Measurements from ENCODE around the gene TXNRD2. TPM values are rescaled to one million over a fixed set of nuclear protein-coding genes. Genes with fewer than 3 reads are reported as not detected.
"Not testable (repeated sequence)": the region's sequence is repeated elsewhere in the genome, so short reads cannot be mapped to it uniquely, and the experiment has no call there.

The TXNRD2 gene
- total RNA-seq, 1 experiment from 2014 or later: 17.2 TPM

GRCh38 chr22:19841641-19842392 lies 99.8 kb downstream of the TXNRD2 start:
- H3K36me3 ChIP-seq: no peaks in the 10 kb centered on the region
- no peaks in the 10 kb centered on the region for H3K27me3 ChIP-seq
- H3K4me1 ChIP-seq: no peaks in the 10 kb centered on the region
- H3K4me3 ChIP-seq: no peak overlapping the region
- no peak for DNase-seq
- no peak overlapping the region for H3K27ac ChIP-seq
- no peaks in the 10 kb centered on the region for H3K9me3 ChIP-seq (replicated peaks)

- Histone ChIP-seq H3K27ac (no peak overlapping the region), H3K9me3 (replicated peaks) (no peaks in the 10 kb centered on the region), H3K4me1 (no peaks in the 10 kb centered on the region), H3K27me3 (no peaks in the 10 kb centered on the region), H3K4me3 (no peak overlapping the region), H3K36me3 (no peaks in the 10 kb centered on the region)
- no peak for DNase-seq
Observed at GRCh38 chr22:19840955-19841640, 100.5 kb downstream of the TXNRD2 start.

- Histone ChIP-seq H3K27me3 (no peaks in the 10 kb centered on the region), H3K4me3 (no peak overlapping the region), H3K4me1 (no peaks in the 10 kb centered on the region), H3K27ac (no peak overlapping the region), H3K9me3 (replicated peaks) (no peaks in the 10 kb centered on the region), H3K36me3 (no peaks in the 10 kb centered on the region)
- DNase-seq: no peak
Observed at GRCh38 chr22:19840059-19840458, 101.6 kb downstream of the TXNRD2 start.

- DNase-seq: no peak
- no peak overlapping the region for H3K27ac ChIP-seq
- H3K36me3 ChIP-seq: no peaks in the 10 kb centered on the region
- no peaks in the 10 kb centered on the region for H3K9me3 ChIP-seq (replicated peaks)
- no peaks in the 10 kb centered on the region for H3K27me3 ChIP-seq
- H3K4me1 ChIP-seq: no peaks in the 10 kb centered on the region
- H3K4me3 ChIP-seq: no peak overlapping the region
Observed at GRCh38 chr22:19837915-19838314, 103.7 kb downstream of the TXNRD2 start.

- no peak for DNase-seq
- no peaks in the 10 kb centered on the region for H3K9me3 ChIP-seq (replicated peaks)
- H3K4me3 ChIP-seq: no peak overlapping the region
- no peak overlapping the region for H3K27ac ChIP-seq
- H3K36me3 ChIP-seq: no peaks in the 10 kb centered on the region
- H3K4me1 ChIP-seq: no peaks in the 10 kb centered on the region
- no peaks in the 10 kb centered on the region for H3K27me3 ChIP-seq
Observed at GRCh38 chr22:19836512-19836911, 105.1 kb downstream of the TXNRD2 start.

GRCh38 chr22:19834599-19834998 lies 107.0 kb downstream of the TXNRD2 start:
- Histone ChIP-seq H3K4me3 (no peak overlapping the region), H3K27me3 (no peaks in the 10 kb centered on the region), H3K36me3 (no peaks in the 10 kb centered on the region), H3K9me3 (replicated peaks) (no peaks in the 10 kb centered on the region), H3K27ac (no peak overlapping the region), H3K4me1 (no peaks in the 10 kb centered on the region)
- DNase-seq: no peak

GRCh38 chr22:19833327-19833726 lies 108.3 kb downstream of the TXNRD2 start:
- not testable (repeated sequence) for H3K9me3 ChIP-seq (replicated peaks); H3K27ac ChIP-seq; H3K27me3 ChIP-seq; H3K36me3 ChIP-seq; H3K4me3 ChIP-seq; H3K4me1 ChIP-seq; DNase-seq

- Histone ChIP-seq H3K4me3 (no peak overlapping the region), H3K4me1 (no peaks in the 10 kb centered on the region), H3K9me3 (replicated peaks) (no peaks in the 10 kb centered on the region), H3K27me3 (no peaks in the 10 kb centered on the region), H3K27ac (no peak overlapping the region), H3K36me3 (0 out of 2 replicates have a peak, but pooled peaks cover 2% of the 10 kb centered on the region)
- DNase-seq: no peak
Observed at GRCh38 chr22:19832476-19833108, 109.0 kb downstream of the TXNRD2 start.

- H3K4me3 ChIP-seq; H3K36me3 ChIP-seq; H3K27me3 ChIP-seq; H3K4me1 ChIP-seq; H3K27ac ChIP-seq; DNase-seq; H3K9me3 ChIP-seq (replicated peaks): not testable (repeated sequence)
Observed at GRCh38 chr22:19831979-19832378, 109.6 kb downstream of the TXNRD2 start.

GRCh38 chr22:19831016-19831415 lies 110.6 kb downstream of the TXNRD2 start:
- no peak overlapping the region for H3K4me3 ChIP-seq
- no peak overlapping the region for H3K27ac ChIP-seq
- 0 out of 2 replicates have a peak, but pooled peaks cover 2% of the 10 kb centered on the region for H3K36me3 ChIP-seq
- H3K4me1 ChIP-seq: no peaks in the 10 kb centered on the region
- H3K9me3 ChIP-seq (replicated peaks): no peaks in the 10 kb centered on the region
- DNase-seq: no peak
- no peaks in the 10 kb centered on the region for H3K27me3 ChIP-seq

- Histone ChIP-seq H3K4me3 (no peak overlapping the region), H3K9me3 (replicated peaks) (no peaks in the 10 kb centered on the region), H3K36me3 (0 out of 2 replicates have a peak, but pooled peaks cover 2% of the 10 kb centered on the region), H3K4me1 (peaks cover 22% of the 10 kb centered on the region), H3K27ac (no peak overlapping the region), H3K27me3 (no peaks in the 10 kb centered on the region)
- no peak for DNase-seq
Observed at GRCh38 chr22:19828035-19828401, 113.6 kb downstream of the TXNRD2 start.

- Histone ChIP-seq H3K4me1 (peaks cover 27% of the 10 kb centered on the region), H3K4me3 (no peak overlapping the region), H3K27ac (no peak overlapping the region), H3K27me3 (no peaks in the 10 kb centered on the region), H3K9me3 (replicated peaks) (no peaks in the 10 kb centered on the region), H3K36me3 (0 out of 2 replicates have a peak, but pooled peaks cover 2% of the 10 kb centered on the region)
- DNase-seq: no peak
Observed at GRCh38 chr22:19827341-19828034, 114.1 kb downstream of the TXNRD2 start.

GRCh38 chr22:19826619-19826950 lies 115.0 kb downstream of the TXNRD2 start:
- Histone ChIP-seq H3K4me1 (peaks cover 34% of the 10 kb centered on the region), H3K27ac (no peak overlapping the region), H3K27me3 (no peaks in the 10 kb centered on the region), H3K4me3 (no peak overlapping the region), H3K9me3 (replicated peaks) (no peaks in the 10 kb centered on the region), H3K36me3 (0 out of 2 replicates have a peak, but pooled peaks cover 2% of the 10 kb centered on the region)
- no peak for DNase-seq

GRCh38 chr22:19825904-19826618 lies 115.6 kb downstream of the TXNRD2 start:
- no peak for DNase-seq
- Histone ChIP-seq H3K27me3 (no peaks in the 10 kb centered on the region), H3K4me1 (peaks cover 36% of the 10 kb centered on the region), H3K36me3 (0 out of 2 replicates have a peak, but pooled peaks cover 2% of the 10 kb centered on the region), H3K9me3 (replicated peaks) (no peaks in the 10 kb centered on the region), H3K4me3 (no peak overlapping the region), H3K27ac (no peak overlapping the region)

Data from SJCRH30 (cell line).